ENCODE results near the gene CNRIP1.
"Not testable (repeated sequence)": the region's sequence is repeated elsewhere in the genome, so short reads cannot be mapped to it uniquely, and the experiment has no call there.

Gene CNRIP1

DNA sequence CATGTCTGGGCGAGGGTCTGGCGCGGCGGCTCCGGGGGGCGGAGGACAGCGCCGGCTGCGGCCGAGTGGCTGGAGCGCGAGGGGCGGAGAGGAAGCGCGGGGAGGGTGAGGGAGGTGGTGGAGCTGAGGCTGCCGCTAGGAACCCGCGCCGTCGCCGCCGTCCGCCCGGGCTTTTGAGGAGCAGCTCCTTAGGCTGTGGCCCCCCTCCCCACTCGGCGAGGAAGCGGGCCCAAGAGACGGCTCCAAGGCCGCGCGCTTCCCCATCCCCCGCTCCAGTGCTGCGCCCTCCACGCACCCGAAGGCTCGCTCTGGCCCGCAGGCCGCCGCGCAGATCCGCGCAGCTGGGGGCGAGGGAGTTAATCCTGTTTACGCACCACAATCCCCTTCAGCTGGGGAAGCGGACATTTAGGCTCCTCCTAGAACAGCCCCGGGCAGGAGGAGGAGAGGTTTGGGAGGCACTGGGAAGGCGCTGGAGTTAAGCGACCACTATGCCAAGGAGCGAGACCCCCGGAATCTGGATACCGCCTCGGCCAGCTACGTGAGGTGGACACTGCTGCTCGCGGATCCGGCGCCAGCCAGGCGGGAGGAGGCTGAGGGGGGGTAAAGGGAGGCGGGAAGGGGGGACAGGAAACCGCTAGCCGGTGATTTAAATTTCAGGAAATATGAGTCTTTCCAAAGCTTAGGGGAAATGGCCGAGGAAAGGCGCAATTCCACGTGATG is at the start of gene CNRIP1:
Gene CNRIP1, minus strand, starts transcription at position 552 of the 720 bp plus-strand sequence. Its CDS starts 549 bp downstream, at position 3.
- DNase-seq, result peak; percentile 80

DNA sequence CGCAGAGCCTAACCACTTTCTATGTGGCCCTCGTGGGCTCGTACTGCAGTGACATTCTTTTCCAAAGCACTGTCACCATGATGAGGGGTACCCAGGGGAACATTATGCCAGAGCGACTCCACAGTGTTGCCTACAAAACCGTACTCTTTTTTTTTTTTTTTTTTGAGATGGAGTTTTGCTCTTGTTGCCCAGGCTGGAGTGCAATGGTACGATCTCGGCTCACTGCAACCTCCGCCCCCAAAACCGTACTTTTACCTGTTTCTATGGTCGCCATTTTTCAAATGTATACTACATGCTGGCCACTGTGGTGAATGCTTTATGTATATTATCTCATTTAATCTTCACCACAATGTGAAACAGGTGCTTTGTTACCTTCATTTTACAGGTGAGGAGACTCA is 49.6 kb upstream of the CNRIP1 start:
- DNase-seq, result no peak

DNA sequence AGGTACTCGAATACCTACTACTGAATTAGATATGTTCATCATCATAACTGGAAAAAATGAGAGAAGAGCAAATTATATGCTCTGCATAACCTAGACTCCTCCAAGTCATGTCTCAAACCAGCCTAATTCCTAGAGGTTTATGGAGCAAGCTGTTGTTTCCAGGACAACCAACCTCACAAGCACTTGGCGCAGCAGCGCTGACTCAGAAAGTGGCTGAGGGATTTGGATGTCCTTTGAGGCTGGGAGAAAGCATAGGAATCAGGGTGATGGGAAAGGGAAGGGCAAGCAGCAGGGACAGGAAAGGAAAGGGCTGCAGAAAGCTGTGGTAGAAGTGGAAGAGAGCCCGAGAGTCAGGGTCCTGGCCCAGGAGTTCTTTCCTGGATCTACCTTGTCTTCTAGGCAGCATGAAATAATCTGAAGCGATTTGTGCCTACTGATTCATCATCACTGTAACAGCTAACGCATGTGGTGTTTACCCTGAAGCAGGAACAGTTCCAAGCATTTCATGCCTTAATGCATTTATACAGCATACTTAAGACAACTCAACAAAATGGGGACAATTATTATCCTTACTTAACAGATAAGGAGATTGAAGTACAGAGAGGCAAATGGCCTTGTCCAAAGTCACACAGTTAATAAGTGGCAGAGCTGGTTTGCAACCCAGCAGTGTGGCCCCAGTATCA is 49.0 kb upstream of the CNRIP1 start:
- DNase-seq, result peak; percentile 2

GRCh38 chr2:68367953-68368653 is 48.4 kb upstream of the CNRIP1 start:
- no peak for DNase-seq

GRCh38 chr2:68366083-68366560 is 46.4 kb upstream of the CNRIP1 start:
- no peak for DNase-seq

GRCh38 chr2:68365087-68365486 is 45.3 kb upstream of the CNRIP1 start, which contains the start of gene PLEK:
TSS of gene PLEK (plus strand) at chr2:68365282. CDS start at chr2:68365352, 70 bp downstream.
- DNase-seq, result no peak

- DNase-seq, result no peak
These were observed 44.0 kb upstream of the CNRIP1 start for GRCh38 chr2:68363721-68364120.

GRCh38 chr2:68362749-68363148 is 43.0 kb upstream of the CNRIP1 start:
- DNase-seq, result no peak

DNA sequence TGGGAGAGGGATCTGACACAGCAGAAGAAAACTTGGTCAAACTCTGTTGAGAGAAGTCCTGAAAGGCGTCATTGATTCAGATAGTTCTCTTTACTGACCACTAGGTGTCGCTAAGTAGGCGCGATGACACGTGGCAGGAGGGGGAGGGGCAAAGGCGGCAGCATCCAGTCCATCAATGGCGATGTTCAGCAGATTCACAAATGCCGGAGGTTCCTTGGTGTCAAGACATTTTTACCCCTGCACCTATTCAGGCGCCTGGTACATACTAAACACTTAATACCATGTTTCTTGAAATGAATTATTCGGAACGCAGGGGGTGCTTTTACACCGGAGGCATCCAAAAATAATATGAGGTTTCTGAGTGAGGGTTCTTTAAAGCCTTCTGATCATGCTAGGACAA is 42.3 kb upstream of the CNRIP1 start:
- DNase-seq, result peak; percentile 70

DNA sequence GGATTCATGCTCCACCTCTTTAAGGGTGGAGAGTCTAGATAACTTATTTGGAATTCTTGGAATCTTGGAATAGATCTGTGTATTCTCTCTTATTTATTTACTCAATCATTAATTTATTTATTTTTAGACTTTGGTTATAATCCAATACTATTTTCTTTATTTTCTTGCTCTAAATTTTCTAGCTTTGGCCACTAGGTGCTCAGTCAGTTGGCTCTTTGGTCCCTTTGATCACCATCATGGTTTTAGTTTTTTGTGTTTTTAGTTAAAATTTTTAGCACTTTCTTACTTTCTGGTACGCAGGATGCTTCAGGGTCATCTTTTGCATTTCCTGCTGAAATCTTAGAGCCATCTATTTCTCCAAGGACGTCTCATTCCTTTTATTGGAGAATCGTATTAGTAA is 40.1 kb upstream of the CNRIP1 start:
- no peak for DNase-seq

DNA sequence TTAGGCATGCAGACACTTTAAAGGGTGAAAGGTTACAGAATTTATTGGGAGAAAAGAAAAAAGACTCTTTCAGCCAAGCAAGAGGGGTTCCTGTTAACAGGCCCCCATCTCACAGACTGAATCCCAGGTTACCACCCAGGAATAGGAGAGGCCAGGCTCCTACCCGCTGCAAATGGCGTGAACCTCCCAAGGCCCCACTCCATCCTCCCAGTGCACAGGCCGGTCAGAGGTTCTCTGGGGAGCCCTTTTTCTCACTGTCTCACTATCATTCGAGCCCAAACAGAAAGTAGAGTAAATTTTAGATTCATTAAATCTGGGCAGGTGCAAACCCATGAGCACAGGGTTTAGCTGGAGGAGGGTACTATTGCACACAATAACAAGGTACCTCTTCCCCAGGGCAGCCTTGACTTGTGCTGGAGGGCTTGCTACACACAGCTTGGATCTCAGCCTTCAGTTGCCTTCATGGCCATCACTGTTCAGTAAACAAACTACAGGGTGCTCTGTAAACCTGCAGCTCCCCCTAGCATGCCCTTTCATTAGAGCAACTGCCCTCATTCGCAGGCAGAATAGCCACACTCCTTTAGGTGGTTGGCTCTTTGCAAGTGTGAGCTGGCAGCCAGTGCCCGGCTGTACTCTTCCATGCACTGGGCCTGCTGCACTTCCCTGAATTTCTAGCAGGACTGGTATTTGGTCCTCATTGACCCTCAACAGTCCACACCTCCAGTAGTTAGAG is 38.0 kb upstream of the CNRIP1 start:
- DNase-seq, result peak; percentile 66

GRCh38 chr2:68356599-68357239 is 37.0 kb upstream of the CNRIP1 start:
- DNase-seq, result no peak

DNA sequence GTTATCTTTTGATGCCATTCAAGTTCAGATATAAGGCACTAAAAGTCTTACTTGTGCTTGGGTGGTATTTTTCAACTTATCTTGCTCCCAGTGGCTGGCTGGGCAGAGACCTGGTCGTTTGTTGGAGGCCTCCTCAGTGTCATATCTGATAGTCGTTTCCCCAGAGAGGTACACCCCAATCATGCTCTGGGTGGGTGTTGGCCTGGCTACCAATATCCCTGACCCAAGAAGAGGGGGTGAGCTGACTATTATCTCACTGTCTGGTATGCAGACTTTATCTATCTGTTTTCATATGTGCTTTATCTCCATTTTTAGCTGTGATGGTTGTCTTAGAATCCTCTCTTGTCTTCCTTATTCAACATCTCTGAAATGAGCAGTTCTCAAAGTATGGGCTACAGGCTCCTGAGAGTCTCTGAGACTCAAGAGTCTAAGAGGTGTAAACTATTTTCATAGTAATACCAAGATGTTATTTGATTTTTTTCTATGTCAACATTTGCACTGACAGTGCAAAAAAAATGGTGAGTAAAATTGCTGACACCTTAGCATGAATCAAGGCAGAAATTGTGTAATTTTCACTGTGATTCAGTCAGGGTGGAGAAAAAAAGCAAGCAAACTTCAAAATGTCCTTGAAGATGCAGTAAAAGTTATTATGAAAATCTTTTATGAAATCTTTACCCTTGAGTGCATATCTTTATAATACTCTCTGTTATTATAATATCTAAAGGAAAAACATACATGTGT is 33.1 kb upstream of the CNRIP1 start:
- no peak for DNase-seq

DNA sequence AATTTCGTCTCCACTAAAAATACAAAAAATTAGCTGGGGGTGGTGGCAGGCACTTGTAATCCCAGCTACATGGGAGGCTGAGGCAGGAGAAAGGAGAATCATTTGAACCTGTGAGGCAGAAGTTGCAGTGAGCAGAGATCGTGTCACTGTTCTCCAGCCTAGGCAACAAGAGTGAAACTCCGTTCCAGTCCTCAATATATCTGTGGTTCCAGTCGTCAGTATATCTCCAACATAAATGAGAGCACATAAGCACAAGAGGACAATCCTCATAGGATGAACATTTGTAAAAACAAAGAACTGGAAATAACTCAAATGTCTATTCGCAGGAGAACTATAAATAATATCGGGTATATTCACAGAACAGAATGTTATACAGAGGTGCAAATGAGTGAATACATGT is 32.2 kb upstream of the CNRIP1 start:
- no peak for DNase-seq

- DNase-seq, result not testable (repeated sequence)
These were observed 29.3 kb upstream of the CNRIP1 start for GRCh38 chr2:68349091-68349490.

DNA sequence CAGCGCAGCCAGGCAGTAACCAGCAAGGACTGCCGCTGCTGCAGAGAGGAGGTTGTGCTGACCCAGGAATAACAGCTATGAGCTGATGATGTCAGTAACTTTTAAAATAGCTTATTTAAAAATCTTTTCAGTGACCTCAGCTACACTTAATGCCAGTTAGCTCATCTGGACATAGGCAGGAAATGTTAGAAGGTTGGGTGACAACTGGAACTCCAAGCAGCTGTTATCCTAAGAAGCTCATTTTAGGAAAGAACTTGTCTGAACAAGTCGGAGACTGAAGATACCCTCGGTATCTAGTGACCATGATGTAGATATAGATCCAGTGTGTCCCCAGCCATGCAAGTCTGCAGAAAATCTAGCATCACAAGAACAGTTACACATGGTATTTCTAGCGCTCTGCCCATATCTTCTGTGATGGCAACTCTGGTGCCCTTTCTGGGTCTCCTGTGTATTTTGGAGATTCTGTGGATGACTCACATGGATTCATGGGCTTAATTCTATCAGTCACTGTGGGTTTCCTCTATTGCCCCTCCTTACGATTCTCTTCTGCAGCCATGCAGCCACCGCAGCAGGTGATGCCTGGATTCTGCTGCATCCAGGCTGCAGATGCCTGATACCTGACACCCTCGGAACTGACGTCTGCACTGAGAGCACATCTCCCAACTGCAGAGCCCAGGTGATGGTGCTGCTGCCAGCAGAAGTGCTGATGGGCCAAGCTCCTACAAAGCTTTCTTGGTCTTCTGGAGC is 25.6 kb upstream of the CNRIP1 start:
- DNase-seq, result peak; percentile 10

DNA sequence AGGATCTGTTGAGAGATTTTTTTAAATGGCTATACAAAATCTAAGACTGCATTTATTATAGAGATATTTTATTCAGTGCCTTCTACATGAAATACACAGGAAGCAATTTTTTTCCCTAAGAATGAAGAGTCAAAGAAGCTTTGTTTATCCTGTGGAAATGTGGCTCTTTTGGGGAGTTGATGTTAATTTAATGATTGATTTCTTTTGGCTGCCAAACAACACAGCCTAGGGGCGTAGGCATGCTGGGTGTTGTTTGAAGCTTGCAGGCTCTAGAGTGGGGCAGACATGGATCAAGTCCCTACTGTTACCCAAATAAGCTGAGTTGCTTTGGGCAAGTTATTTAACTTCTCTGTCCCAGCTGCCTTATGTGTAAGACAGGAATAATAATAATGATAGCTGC is 24.3 kb upstream of the CNRIP1 start:
- peak; percentile 15 for DNase-seq

GRCh38 chr2:68342470-68342869 is 22.7 kb upstream of the CNRIP1 start:
- DNase-seq, result no peak

DNA sequence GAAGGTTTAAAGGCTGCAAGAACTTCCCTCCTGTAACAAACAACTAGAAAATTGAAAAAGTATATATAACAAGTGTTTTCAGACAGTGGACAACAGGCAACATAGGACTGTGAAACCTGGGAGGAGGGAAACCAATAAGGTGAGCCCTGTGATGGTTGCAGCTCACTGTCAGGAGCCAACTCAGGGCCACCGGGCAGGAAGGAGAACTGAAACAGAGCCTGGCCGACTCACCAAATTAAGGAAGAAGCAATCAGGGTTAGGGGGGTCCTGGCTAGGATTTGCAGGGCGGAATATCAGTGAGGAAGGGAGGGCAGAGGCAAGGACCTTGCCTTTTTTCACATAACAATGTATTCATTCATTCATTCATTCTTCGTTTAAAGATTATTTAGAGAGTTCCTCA is 21.8 kb upstream of the CNRIP1 start:
- DNase-seq, result no peak

- DNase-seq, result no peak
These were observed 21.2 kb upstream of the CNRIP1 start for GRCh38 chr2:68341062-68341329.

All from NCI-H69 (cell line).